Vein endothelial cell (primary cell): Measurements from ENCODE around the gene GPC1. TPM values are rescaled to one million over a fixed set of nuclear protein-coding genes. Genes with fewer than 3 reads are reported as not detected.

Experiments used
- small RNA-seq: library from RNA; depleted of rRNA; stranded (forward); fragments of <200 nt; gene quantifications from one replicate; pipeline ENCODE3, GENCODE V24; 2012
- total RNA-seq: library from RNA; depleted of rRNA; stranded (reverse); fragments of >200 nt; gene quantifications from 2 replicates; pipeline ENCODE4 v1.2.3, GENCODE V29; 2012

Gene GPC1
- 21.9 and 22.4 TPM in 2 replicates for total RNA-seq

GRCh38 chr2:240435457-240435947 is at the start of gene GPC1:
GPC1 (plus strand) TSS chr2:240435663; CDS start chr2:240435919, 256 bp downstream.

Small RNAs within 50 kb of the gene (small RNA-seq; reads per million reads assigned to genes)
- 18.5 reads per million, percentile 97 among the genes with 10 or more reads in this experiment for gene MIR149

Other genes with a start within 250 kb of the GPC1 start
- gene ANKMY1, start 122.3 kb downstream of the GPC1 start, total RNA-seq = 8.8 and 9.4 TPM in 2 replicates
- gene DUSP28, start 124.7 kb downstream of the GPC1 start, total RNA-seq = 2.6 and 2.9 TPM in 2 replicates
- gene RNPEPL1, start 132.8 kb downstream of the GPC1 start, total RNA-seq = 27.5 and 29.4 TPM in 2 replicates
- 26.6 and 27.4 TPM in 2 replicates for gene CAPN10, start 151.1 kb downstream of the GPC1 start, total RNA-seq
- 0.19 and 0.33 TPM in 2 replicates for gene GPR35, start 189.8 kb downstream of the GPC1 start, total RNA-seq
- not detected in 2 replicates for gene AQP12B, start 247.2 kb downstream of the GPC1 start, total RNA-seq